ENCODE data around the gene NCOA1. TPM values are rescaled to one million over a fixed set of nuclear protein-coding genes. Genes with fewer than 3 reads are reported as not detected.

NCOA1 gene
- total and polyA plus RNA-seq, 2 of the 4 experiments (the other 2 are of a cell fraction), result 6.7 to 11.3 TPM

GRCh38 chr2:24763843-24764242 is 272.8 kb downstream of the NCOA1 start:
- H3K4me3 ChIP-seq (ENCODE audit: insufficient read depth, low read depth, low read length), result no peak overlapping the region
- H2BK120ac ChIP-seq (ENCODE audit: low read depth, low read length), result no peak overlapping the region
- H3K4ac ChIP-seq (ENCODE audit: low read depth, low read length), result no peak overlapping the region
- H3K4me1 ChIP-seq (ENCODE audit: control insufficient read depth, insufficient read depth, low read length), result peaks cover 6% of the 10 kb centered on the region
- no TSS peak for BruUV-seq (replicated peaks)
- no peak overlapping the region for H2BK15ac ChIP-seq (ENCODE audit: low read depth, low read length)
- H2BK5ac ChIP-seq (ENCODE audit: low read depth, low read length, poor library complexity, severe bottlenecking), result no peak overlapping the region
- H3K23ac ChIP-seq (ENCODE audit: low read depth, low read length), result no peak overlapping the region
- no peaks in the 10 kb centered on the region for H3K27me3 ChIP-seq (ENCODE audit: control insufficient read depth, insufficient read depth, low read length)
- no peak overlapping the region for H3K4me2 ChIP-seq (ENCODE audit: low read depth, low read length)
- dilution Hi-C loops (cut with HindIII; ENCODE audit: low sequenced_read_pairs, unreplicated experiment), result no loop called here
- no peaks in the 10 kb centered on the region for H3K9me3 ChIP-seq (ENCODE audit: control insufficient read depth, insufficient read depth, low read length)
- no peak overlapping the region for H3K14ac ChIP-seq (replicated peaks; ENCODE audit: low read depth, low read length)
- H4K20me1 ChIP-seq (ENCODE audit: insufficient read depth, low read length), result no peaks in the 10 kb centered on the region
- ATAC-seq (ENCODE audit: low read depth), result no peak
- no peak overlapping the region for H3K27ac ChIP-seq (ENCODE audit: insufficient read depth, low read length)
- POLR2A ChIA-PET (ENCODE audit: unreplicated experiment), result no interaction called here
- no peak overlapping the region for H4K91ac ChIP-seq (ENCODE audit: insufficient read depth, low read depth, low read length)
- WGBS, 2 experiments (ENCODE audit: extremely low coverage in 2 of 2, insufficient read length in 1 of 2), result 100% methylated on average over 2 of the region's 4 CpGs; no CpG with 5 or more reads in 1 of the 2 experiments
- H3K56ac ChIP-seq (ENCODE audit: extremely low read depth, insufficient read depth, low read length), result no peak overlapping the region
- in situ Hi-C loops (cut with MboI; ENCODE audit: low sequenced_read_pairs), result no loop called here
- no peaks in the 10 kb centered on the region for H3K79me1 ChIP-seq (ENCODE audit: low read depth in 1 of 2, low read length in 2 of 2)
- no peak overlapping the region for H4K8ac ChIP-seq (ENCODE audit: low read depth in 2 of 2, low read length in 2 of 2)
- TF ChIP-seq RAD21 (IDR thresholded peaks at IDR 0.05; ENCODE audit: low read length) (no peak), SMC3 (IDR thresholded peaks at IDR 0.05; ENCODE audit: low read depth, low read length) (no peak), NFE2L2 (IDR thresholded peaks at IDR 0.05; ENCODE audit: low read depth, low read length) (no peak), CEBPB (IDR thresholded peaks at IDR 0.05; ENCODE audit: low read depth, low read length) (no peak), CHD1 (IDR thresholded peaks at IDR 0.05; ENCODE audit: low read depth, low read length) (no peak)
- CTCF ChIA-PET, result no interaction called here
- 0 out of 2 replicates have a peak, but pooled peaks cover 3% of the 10 kb centered on the region for H3K9me1 ChIP-seq (ENCODE audit: insufficient read depth, low read length)
- H3K18ac ChIP-seq (ENCODE audit: low read depth, low read length), result no peak overlapping the region
- peaks cover 10% of the 10 kb centered on the region for H3K36me3 ChIP-seq (ENCODE audit: control insufficient read depth, insufficient read depth, low read length)
- DNase-seq, result no peak
- H2BK20ac ChIP-seq (ENCODE audit: low read depth, low read length), result no peak overlapping the region
- H2AK5ac ChIP-seq (ENCODE audit: low read depth, low read length), result no peak overlapping the region
- no peak overlapping the region for H2AFZ ChIP-seq (replicated peaks; ENCODE audit: low read length, poor library complexity)
- no peak overlapping the region for H4K5ac ChIP-seq (ENCODE audit: low read depth, low read length)
- intact Hi-C loops (cut with micrococcal nuclease), result no loop called here
- no peak overlapping the region for H2AK9ac ChIP-seq (replicated peaks; ENCODE audit: low read depth, low read length, poor library complexity)
- H3K9ac ChIP-seq (ENCODE audit: low read depth, low read length), result no peak overlapping the region

All from IMR-90 (cell line).